ENCODE data around the gene MIPOL1.
"Not testable (repeated sequence)": the region's sequence is repeated elsewhere in the genome, so short reads cannot be mapped to it uniquely, and the experiment has no call there.

MIPOL1 gene

GRCh38 chr14:37546621-37547447 lies 349.1 kb downstream of the MIPOL1 start:
- peak; percentile 47 for DNase-seq (ENCODE audit: low read depth)

- DNase-seq (ENCODE audit: low read depth): peak; percentile 75
Observed at GRCh38 chr14:37550511-37550910, 352.8 kb downstream of the MIPOL1 start.

GRCh38 chr14:37551119-37551518 lies 353.4 kb downstream of the MIPOL1 start:
- no peak for DNase-seq (ENCODE audit: low read depth)

DNA sequence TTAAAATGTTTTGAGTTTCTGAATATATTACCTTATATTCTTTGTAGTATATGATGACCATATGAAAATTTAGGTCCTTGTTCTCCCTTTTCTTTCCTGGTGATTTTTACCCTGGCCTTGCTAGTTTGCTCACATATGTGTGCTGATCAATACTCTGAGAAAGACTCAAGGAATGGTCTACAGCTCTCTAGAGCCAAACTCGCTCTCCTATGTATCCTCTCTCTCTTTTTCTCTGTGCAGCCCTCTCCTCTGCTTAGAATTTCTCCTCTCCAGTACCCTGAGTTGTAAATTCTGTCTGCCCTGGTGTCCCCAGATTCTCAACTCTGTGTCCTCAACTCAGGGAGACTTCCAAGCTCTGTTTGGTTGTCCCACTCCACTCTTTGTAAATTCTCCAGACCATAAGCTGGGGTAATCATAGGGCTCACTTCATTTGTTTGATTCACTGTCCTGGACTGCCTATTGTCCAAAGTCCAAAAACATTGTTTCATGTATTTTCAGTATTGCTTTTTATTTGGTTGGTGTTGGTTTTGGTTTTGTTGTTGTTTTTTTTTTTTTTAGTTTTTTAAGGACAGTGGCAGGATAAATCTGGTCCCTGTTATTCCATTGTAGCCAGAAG lies 356.3 kb downstream of the MIPOL1 start:
- no peak for DNase-seq (ENCODE audit: low read depth)

DNA sequence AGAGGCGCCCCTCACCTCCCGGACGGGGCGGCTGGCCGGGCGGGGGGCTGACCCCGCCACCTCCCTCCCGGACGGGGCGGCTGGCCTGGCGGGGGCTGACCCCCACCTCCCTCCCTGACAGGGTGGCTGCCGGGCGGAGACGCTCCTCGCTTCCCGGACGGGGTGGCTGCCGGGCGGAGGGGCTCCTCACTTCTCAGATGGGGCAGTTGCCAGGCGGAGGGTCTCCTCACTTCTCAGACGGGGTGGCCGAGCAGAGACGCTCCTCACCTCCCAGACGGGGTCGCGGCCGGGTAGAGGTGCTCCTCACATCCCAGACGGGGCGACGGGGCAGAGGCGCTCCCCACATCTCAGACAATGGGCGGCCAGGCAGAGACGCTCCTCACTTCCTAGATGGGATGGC lies 357.9 kb downstream of the MIPOL1 start:
- DNase-seq (ENCODE audit: low read depth): not testable (repeated sequence)

DNA sequence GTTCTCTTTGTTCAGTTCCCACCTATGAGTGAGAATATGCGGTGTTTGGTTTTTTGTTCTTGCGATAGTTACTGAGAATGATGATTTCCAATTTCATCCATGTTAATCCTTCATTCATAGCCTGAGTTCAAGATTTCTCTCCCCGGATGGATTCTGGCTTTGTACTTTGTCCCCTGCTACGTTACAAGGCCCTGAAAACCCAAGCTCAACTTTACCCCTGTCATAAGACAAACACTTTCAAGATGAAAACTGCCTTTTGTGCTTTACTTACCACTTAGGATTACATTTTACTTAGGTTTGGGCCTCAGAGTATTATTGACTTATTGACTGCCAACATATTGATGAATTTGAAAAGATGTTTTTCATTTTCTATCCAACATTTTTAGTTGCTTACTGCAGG lies 361.0 kb downstream of the MIPOL1 start:
- no peak for DNase-seq (ENCODE audit: low read depth)

DNA sequence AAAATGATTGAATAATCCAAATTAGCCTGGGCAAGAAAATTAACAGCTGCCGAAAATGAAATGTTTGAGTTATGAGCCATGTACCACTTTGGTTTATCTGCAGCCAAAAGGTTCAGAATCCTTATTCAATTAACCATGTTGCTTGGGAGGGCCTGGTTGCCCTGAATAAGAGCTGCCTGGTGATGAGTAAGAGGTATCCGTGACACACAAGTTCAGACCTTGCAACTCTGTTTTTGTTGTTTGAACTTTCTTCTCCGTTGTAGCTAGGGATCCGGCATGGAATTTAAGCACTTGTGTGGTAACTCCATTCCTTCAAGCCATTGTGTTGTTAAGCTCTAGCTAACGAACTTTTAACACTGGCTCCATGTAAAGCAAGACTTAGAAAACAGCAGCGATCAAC lies 361.6 kb downstream of the MIPOL1 start:
- peak; percentile 7 for DNase-seq (ENCODE audit: low read depth)

- DNase-seq (ENCODE audit: low read depth): no peak
Observed at GRCh38 chr14:37563189-37563588, 365.5 kb downstream of the MIPOL1 start.

DNA sequence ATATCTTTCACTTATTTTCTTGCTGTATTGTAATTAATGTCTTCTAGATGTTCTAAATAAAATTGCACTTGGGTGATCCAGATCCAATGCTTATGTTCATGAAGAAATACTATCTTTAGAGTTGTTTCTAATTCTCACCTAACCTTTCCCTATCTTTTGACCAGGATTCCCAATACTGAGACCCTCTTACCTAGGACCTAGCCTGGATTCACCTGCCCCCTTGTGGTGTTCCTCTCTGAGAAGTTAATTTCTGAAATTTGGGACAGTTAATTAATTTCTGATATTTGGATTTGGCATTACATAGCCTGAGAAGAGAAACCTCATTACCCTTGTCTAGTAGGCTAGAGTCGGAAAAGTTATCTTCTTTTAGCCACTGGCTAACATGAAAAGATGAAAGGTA lies 367.8 kb downstream of the MIPOL1 start:
- no peak for DNase-seq (ENCODE audit: low read depth)

- no peak for DNase-seq (ENCODE audit: low read depth)
Observed at GRCh38 chr14:37566811-37567371, 369.2 kb downstream of the MIPOL1 start.

- no peak for DNase-seq (ENCODE audit: low read depth)
Observed at GRCh38 chr14:37569729-37570128, 372.0 kb downstream of the MIPOL1 start.

DNA sequence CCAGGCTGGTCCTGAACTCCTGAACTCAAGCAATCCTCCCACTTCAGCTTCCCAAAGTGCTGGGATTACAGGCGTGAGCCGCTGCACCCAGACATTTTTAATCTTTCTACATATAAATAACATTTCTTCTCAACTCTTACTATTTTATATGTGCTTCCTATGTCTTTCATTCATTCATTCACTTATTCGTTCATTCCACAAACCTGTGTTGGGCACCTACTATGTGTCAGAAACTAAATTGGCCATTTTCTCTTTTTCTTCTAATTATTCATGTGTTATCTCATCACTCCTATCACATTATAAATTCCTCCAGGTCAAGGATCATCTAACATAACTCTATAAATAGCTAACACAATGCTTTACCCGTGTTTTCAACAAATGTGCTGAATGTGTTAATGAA lies 373.7 kb downstream of the MIPOL1 start:
- DNase-seq (ENCODE audit: low read depth): no peak

DNA sequence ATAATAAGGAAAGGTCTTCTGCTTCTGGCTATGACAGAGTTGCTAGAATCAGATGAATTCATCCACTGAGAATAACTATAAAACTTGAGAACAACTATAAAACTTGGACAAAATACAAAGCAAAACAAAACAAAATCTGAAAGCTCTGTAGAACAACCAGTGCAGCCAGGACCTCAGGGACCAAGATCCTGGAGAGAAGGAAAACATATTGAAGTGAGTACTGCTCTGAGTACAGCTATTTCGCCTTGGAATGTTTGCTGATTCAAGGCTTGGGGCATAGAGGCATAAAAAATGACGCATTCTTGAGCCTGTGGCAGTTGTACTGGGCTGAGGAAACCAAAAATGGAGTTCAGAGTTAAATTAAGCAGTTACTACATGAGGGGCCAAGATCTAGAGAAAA lies 375.6 kb downstream of the MIPOL1 start:
- peak; percentile 25 for DNase-seq (ENCODE audit: low read depth)

GRCh38 chr14:37579274-37579673 lies 381.5 kb downstream of the MIPOL1 start:
- no peak for DNase-seq (ENCODE audit: low read depth)

GRCh38 chr14:37580146-37580545 lies 382.4 kb downstream of the MIPOL1 start:
- DNase-seq (ENCODE audit: low read depth): no peak

GRCh38 chr14:37583358-37584210 lies 385.8 kb downstream of the MIPOL1 start:
- DNase-seq (ENCODE audit: low read depth): no peak

GRCh38 chr14:37584211-37585100 lies 386.7 kb downstream of the MIPOL1 start:
- DNase-seq (ENCODE audit: low read depth): no peak

DNA sequence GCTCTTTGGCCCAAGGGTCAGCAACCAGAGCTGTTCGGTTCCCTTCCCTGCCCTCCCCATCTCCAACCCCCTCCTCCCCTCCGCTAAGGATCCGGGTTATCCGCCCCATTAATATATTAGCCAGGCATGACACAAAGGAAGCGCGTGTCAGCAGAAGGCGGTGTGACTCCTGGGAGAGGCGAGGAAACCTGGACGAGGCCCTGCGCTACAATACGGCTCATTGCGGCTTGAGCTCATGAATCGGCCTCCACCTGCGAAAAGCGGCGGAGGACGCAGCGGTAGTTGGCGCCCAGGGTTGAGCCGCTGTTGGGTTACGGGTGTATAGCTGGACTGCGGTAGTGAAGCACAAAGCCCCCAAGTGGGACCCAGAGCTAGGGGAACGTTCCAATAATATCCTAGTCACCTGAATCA lies 387.4 kb downstream of the MIPOL1 start:
- DNase-seq (ENCODE audit: low read depth): no peak

DNA sequence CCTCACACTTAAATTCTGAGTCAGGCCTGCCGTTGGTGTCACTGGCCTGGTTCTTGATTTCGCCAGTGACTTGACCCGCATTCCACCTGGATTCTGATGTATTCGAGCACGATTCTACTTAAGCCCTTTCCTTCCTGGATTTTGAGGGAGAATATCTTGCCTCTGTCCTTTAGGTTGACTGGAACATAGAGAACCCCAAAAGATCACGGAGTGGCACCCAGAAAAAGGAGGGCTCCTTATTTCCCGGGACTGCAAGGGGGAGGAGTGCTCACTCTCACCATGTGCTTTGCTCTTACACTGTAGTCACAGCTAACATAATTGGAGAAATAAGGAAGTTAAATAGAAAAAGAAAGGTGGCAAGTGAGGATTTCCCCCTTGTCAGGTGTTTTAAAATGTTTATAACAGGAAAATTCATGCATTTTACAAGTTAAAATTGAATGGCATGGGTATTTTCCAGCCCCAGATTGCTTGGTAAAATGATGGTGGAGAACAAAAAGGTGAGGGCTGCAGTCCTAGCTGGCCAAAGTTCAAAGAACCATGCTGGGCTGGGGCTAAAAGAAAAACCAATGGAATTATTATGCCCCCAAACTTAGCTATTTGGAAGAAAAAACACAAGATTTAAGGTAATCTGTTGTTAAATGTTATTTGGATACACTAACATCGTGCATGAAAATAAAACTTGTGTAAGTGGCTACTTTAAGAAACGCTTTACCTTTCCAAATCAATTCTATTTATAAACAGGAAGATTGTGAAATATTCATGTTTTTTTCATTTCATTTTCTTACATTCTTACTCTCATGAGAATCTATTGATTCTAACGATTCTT lies 388.4 kb downstream of the MIPOL1 start:
- no peak for DNase-seq (ENCODE audit: low read depth)

DNA sequence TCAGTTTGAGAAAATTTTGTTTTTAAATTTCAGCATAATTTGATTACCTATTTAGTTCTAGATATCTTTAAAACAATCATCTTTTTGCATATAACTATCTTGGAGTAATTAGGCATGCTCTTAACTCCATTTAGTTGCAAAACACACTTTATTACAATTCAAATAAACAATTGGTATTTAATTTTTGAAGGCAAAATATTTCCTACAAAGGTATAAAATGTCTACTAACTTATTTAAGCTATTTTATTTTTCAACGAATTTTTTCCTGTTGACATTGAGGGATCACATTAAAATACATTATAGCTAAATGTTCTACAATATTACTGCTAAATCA lies 389.0 kb downstream of the MIPOL1 start:
- no peak for DNase-seq (ENCODE audit: low read depth)

All from EH (cell line).